Choroid plexus epithelial cell (primary cell): ENCODE results near the gene LDAF1.
"Not testable (repeated sequence)": the region's sequence is repeated elsewhere in the genome, so short reads cannot be mapped to it uniquely, and the experiment has no call there.

Experiments
- DNase-seq: peaks from one replicate; pipeline ENCODE4 v3.0.0-alpha.2; 2010; ENCODE audit warnings: low read depth
- H3K4me3 ChIP-seq: 2 replicates; pipeline ENCODE4 v1.5.1; 2011; ENCODE audit warnings: low read depth, mild to moderate bottlenecking, control low read depth, low read length, moderate library complexity
- CTCF ChIP-seq: conservative IDR thresholded peaks from 2 replicates; pipeline ENCODE4 v1.5.1; 2011; ENCODE audit warnings: low read depth, mild to moderate bottlenecking, control low read depth, inconsistent platforms, low read length, moderate library complexity

Gene LDAF1

GRCh38 chr16:21163576-21163975 is 5.1 kb downstream of the LDAF1 start:
- DNase-seq: no peak
- TF ChIP-seq CTCF: no peak
- H3K4me3 ChIP-seq: no peak overlapping the region

- no peak for DNase-seq
- TF ChIP-seq CTCF: no peak
- no peak overlapping the region for H3K4me3 ChIP-seq
Measured at GRCh38 chr16:21164521-21165168, 6.2 kb downstream of the LDAF1 start.

GRCh38 chr16:21166561-21166961 is 8.1 kb downstream of the LDAF1 start:
- no peak overlapping the region for H3K4me3 ChIP-seq
- peak; percentile 38 for DNase-seq
- no peak for TF ChIP-seq CTCF

GRCh38 chr16:21167360-21167759 is 8.9 kb downstream of the LDAF1 start:
- DNase-seq: peak; percentile 90
- H3K4me3 ChIP-seq: no peak overlapping the region
- TF ChIP-seq CTCF: no peak

GRCh38 chr16:21167929-21168602 is 9.6 kb downstream of the LDAF1 start:
- no peak for DNase-seq
- TF ChIP-seq CTCF: no peak
- no peak overlapping the region for H3K4me3 ChIP-seq

GRCh38 chr16:21169249-21169981 is 10.9 kb downstream of the LDAF1 start:
- no peak for TF ChIP-seq CTCF
- H3K4me3 ChIP-seq: no peak overlapping the region
- DNase-seq: peak; percentile 69

GRCh38 chr16:21170116-21170515 is 11.6 kb downstream of the LDAF1 start:
- H3K4me3 ChIP-seq, DNase-seq: not testable (repeated sequence)
